GM18508 (cell line): ENCODE measurements around the gene PSMA6.
A peak's percentile ranks its signal among the peaks of the same experiment; 100 is the strongest.
"Not testable (repeated sequence)": the region's sequence is repeated elsewhere in the genome, so short reads cannot be mapped to it uniquely, and the experiment has no call there.

Experiments
- ATAC-seq: cut with Tn5 transposase; IDR thresholded peaks from one replicate; pipeline ENCODE4 v1.9.1; 2021; ENCODE audit warnings: moderate number of reproducible peaks; ENCODE audit not compliant: insufficient read depth, unreplicated experiment

The PSMA6 gene

GRCh38 chr14:35292051-35292769 is at the start of gene PSMA6:
PSMA6 (plus strand) TSS chr14:35292382; CDS start chr14:35292477, 95 bp downstream.
- peak; percentile 85 for ATAC-seq

GRCh38 chr14:35242599-35243311 is 49.4 kb upstream of the PSMA6 start:
- no peak for ATAC-seq

- ATAC-seq: no peak
Measured at GRCh38 chr14:35243956-35244355, 48.2 kb upstream of the PSMA6 start.

GRCh38 chr14:35244542-35244941 is 47.6 kb upstream of the PSMA6 start:
- no peak for ATAC-seq

- no peak for ATAC-seq
Measured at GRCh38 chr14:35245051-35245450, 47.1 kb upstream of the PSMA6 start.

GRCh38 chr14:35247777-35248475 is 44.3 kb upstream of the PSMA6 start:
- ATAC-seq: no peak

- no peak for ATAC-seq
Measured at GRCh38 chr14:35248476-35248788, 43.8 kb upstream of the PSMA6 start.

GRCh38 chr14:35250319-35250718 is 41.9 kb upstream of the PSMA6 start:
- no peak for ATAC-seq

GRCh38 chr14:35252451-35252868 is 39.7 kb upstream of the PSMA6 start:
- no peak for ATAC-seq

- ATAC-seq: not testable (repeated sequence)
Measured at GRCh38 chr14:35253056-35253455, 39.1 kb upstream of the PSMA6 start.

- ATAC-seq: not testable (repeated sequence)
Measured at GRCh38 chr14:35254034-35254622, 38.1 kb upstream of the PSMA6 start.

GRCh38 chr14:35254736-35255135 is 37.4 kb upstream of the PSMA6 start:
- ATAC-seq: no peak

- ATAC-seq: no peak
Measured at GRCh38 chr14:35255711-35256110, 36.5 kb upstream of the PSMA6 start.

- ATAC-seq: no peak
Measured at GRCh38 chr14:35257809-35258208, 34.4 kb upstream of the PSMA6 start.

- ATAC-seq: no peak
Measured at GRCh38 chr14:35258420-35258819, 33.8 kb upstream of the PSMA6 start.

- ATAC-seq: no peak
Measured at GRCh38 chr14:35261774-35262173, 30.4 kb upstream of the PSMA6 start.

GRCh38 chr14:35262436-35262835 is 29.7 kb upstream of the PSMA6 start:
- no peak for ATAC-seq

- no peak for ATAC-seq
Measured at GRCh38 chr14:35268946-35269345, 23.2 kb upstream of the PSMA6 start.

GRCh38 chr14:35274805-35275204 is 17.4 kb upstream of the PSMA6 start:
- no peak for ATAC-seq

- ATAC-seq: no peak
Measured at GRCh38 chr14:35277179-35277578, 15.0 kb upstream of the PSMA6 start.

- ATAC-seq: no peak
Measured at GRCh38 chr14:35279369-35279768, 12.8 kb upstream of the PSMA6 start.
